ENCODE data around the gene CNDP1.

The CNDP1 gene

GRCh38 chr18:74508821-74509225 is 25.5 kb upstream of the CNDP1 start:
- TF ChIP-seq REST (IDR thresholded peaks at IDR 0.05; ENCODE audit: insufficient read depth in 1 of 2, low read depth in 2 of 2, low read length in 2 of 2) (no peak), TAF1 (IDR thresholded peaks at IDR 0.05; ENCODE audit: borderline replicate concordance, insufficient read depth, low read length) (no peak), SIN3A (IDR thresholded peaks at IDR 0.05; ENCODE audit: borderline replicate concordance, insufficient read depth, low read length) (no peak), POLR2AphosphoS5 (IDR thresholded peaks at IDR 0.05; ENCODE audit: low read depth, low read length) (no peak), FOXP2 (optimal IDR thresholded peaks at IDR 0.05; ENCODE audit: borderline replicate concordance, extremely low read depth, extremely low read length, insufficient read depth) (no peak)

- TF ChIP-seq POLR2AphosphoS5 (IDR thresholded peaks at IDR 0.05; ENCODE audit: low read depth, low read length) = no peak
- TF ChIP-seq REST (IDR thresholded peaks at IDR 0.05; ENCODE audit: insufficient read depth in 1 of 2, low read depth in 2 of 2, low read length in 2 of 2) = no peak
- no peak for TF ChIP-seq TAF1 (IDR thresholded peaks at IDR 0.05; ENCODE audit: borderline replicate concordance, insufficient read depth, low read length)
- no peak for TF ChIP-seq FOXP2 (optimal IDR thresholded peaks at IDR 0.05; ENCODE audit: borderline replicate concordance, extremely low read depth, extremely low read length, insufficient read depth)
- TF ChIP-seq SIN3A (IDR thresholded peaks at IDR 0.05; ENCODE audit: borderline replicate concordance, insufficient read depth, low read length) = no peak
Observed at GRCh38 chr18:74509856-74510769, 24.2 kb upstream of the CNDP1 start.

- TF ChIP-seq REST (IDR thresholded peaks at IDR 0.05; ENCODE audit: insufficient read depth in 1 of 2, low read depth in 2 of 2, low read length in 2 of 2) = no peak
- TF ChIP-seq TAF1 (IDR thresholded peaks at IDR 0.05; ENCODE audit: borderline replicate concordance, insufficient read depth, low read length) = no peak
- no peak for TF ChIP-seq FOXP2 (optimal IDR thresholded peaks at IDR 0.05; ENCODE audit: borderline replicate concordance, extremely low read depth, extremely low read length, insufficient read depth)
- no peak for TF ChIP-seq SIN3A (IDR thresholded peaks at IDR 0.05; ENCODE audit: borderline replicate concordance, insufficient read depth, low read length)
Observed at GRCh38 chr18:74510770-74511095, 23.6 kb upstream of the CNDP1 start.

GRCh38 chr18:74511823-74512222 is 22.5 kb upstream of the CNDP1 start:
- TF ChIP-seq POLR2AphosphoS5 (IDR thresholded peaks at IDR 0.05; ENCODE audit: low read depth, low read length) (no peak), SIN3A (IDR thresholded peaks at IDR 0.05; ENCODE audit: borderline replicate concordance, insufficient read depth, low read length) (no peak), REST (IDR thresholded peaks at IDR 0.05; ENCODE audit: insufficient read depth in 1 of 2, low read depth in 2 of 2, low read length in 2 of 2) (no peak), TAF1 (IDR thresholded peaks at IDR 0.05; ENCODE audit: borderline replicate concordance, insufficient read depth, low read length) (no peak), FOXP2 (optimal IDR thresholded peaks at IDR 0.05; ENCODE audit: borderline replicate concordance, extremely low read depth, extremely low read length, insufficient read depth) (no peak)

Data from PFSK-1 (cell line).